MCF 10A (cell line): ENCODE data around the gene TUBGCP5. TPM values are rescaled to one million over a fixed set of nuclear protein-coding genes. Genes with fewer than 3 reads are reported as not detected.

ENCODE experiments used
- BruUV-seq: library from RNA; stranded (reverse); fragments of 400-500 nt; replicated peaks from 2 replicates; lab custom pipeline; 2021; lab: Mats Ljungman, UMichigan
- CTCF ChIA-PET: fragments of 300-600 bp; sonication (Branson Sonifier 250); formaldehyde crosslinking; extraction: SDS; loops from one replicate; lab custom pipeline; 2021; ENCODE audit warnings: antibody characterized with exemption, inconsistent platforms; lab: Yijun Ruan, JAX
- POLR2A ChIA-PET: fragments of 300-600, 350-650 bp; sonication (Branson Sonifier 250); formaldehyde crosslinking; extraction: SDS; loops from one replicate; lab custom pipeline; 2020; ENCODE audit warnings: antibody characterized with exemption, inconsistent platforms; lab: Yijun Ruan, JAX
- DNase-seq: peaks from one replicate; pipeline ENCODE4 v3.0.0-alpha.2; 2018; ENCODE audit not compliant: unreplicated experiment
- H3K27ac Mint-ChIP-seq: one replicate; pipeline ENCODE4 v1.8.0; 2022; ENCODE audit warnings: mild to moderate bottlenecking, low read depth, mixed read lengths; ENCODE audit not compliant: unreplicated experiment
- H3K27me3 Mint-ChIP-seq: one replicate; pipeline ENCODE4 v1.8.0; 2022; ENCODE audit warnings: mixed read lengths; ENCODE audit not compliant: insufficient read depth, unreplicated experiment
- H3K36me3 Mint-ChIP-seq: one replicate; pipeline ENCODE4 v1.8.0; 2022; ENCODE audit warnings: mild to moderate bottlenecking, moderate library complexity, mixed read lengths; ENCODE audit not compliant: insufficient read depth, unreplicated experiment
- H3K4me1 Mint-ChIP-seq: one replicate; pipeline ENCODE4 v1.8.0; 2022; ENCODE audit warnings: mixed read lengths; ENCODE audit not compliant: insufficient read depth, unreplicated experiment
- H3K4me3 Mint-ChIP-seq: one replicate; pipeline ENCODE4 v1.8.0; 2022; ENCODE audit warnings: mild to moderate bottlenecking, moderate library complexity, mixed read lengths; ENCODE audit not compliant: unreplicated experiment
- H3K9me3 Mint-ChIP-seq: one replicate; pipeline ENCODE4 v1.8.0; 2022; ENCODE audit warnings: mixed read lengths; ENCODE audit not compliant: unreplicated experiment
- intact Hi-C: fragments of 100-400 bp; cut with micrococcal nuclease; formaldehyde crosslinking; loops from 2 replicates; pipeline ENCODE4 v1.14.1; 2022
- total RNA-seq: library from RNA; stranded (reverse); gene quantifications from 2 replicates; pipeline ENCODE4 v1.2.3, GENCODE V29; 2022
- TF ChIP-seq, protein P1 (sequence below): fragments of 200-600 bp; IDR thresholded peaks from one replicate; pipeline ENCODE4 v1.8.0; 2022; ENCODE audit warnings: antibody characterized with exemption, mild to moderate bottlenecking; ENCODE audit not compliant: unreplicated experiment

Gene TUBGCP5
- total RNA-seq, 1 experiment from 2014 or later: 15.7 TPM

DNA sequence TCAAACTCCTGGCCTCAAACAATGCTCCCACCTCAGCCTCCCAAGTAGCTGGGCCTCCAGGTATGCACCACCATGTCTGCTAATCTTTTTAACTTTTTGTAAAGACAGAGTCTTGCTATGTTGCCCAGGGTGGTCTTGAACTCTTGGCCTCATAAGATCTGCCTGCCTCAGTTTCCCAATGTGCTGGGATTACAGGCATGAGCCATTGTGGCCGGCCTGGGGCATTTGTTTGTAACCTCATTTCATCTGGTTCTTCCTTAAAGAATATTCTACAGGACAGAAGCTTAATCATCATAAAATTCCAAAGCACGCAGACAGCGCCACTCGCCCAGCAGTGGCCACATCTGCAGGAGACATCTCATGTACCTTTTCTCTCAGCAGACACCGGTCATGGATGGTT lies 35.6 kb downstream of the TUBGCP5 start:
- intact Hi-C loops: no loop called here
- ChIA-PET POLR2A (no interaction called here), CTCF (interaction anchor here (0.9 kb wide), 1 partner anchor 8 kb away, joined by 5 read pairs; no protein-coding TSS in a partner anchor)
- Mint-ChIP-seq H3K9me3 (no peaks in the 10 kb centered on the region), H3K36me3 (peaks cover 78% of the 10 kb centered on the region), H3K27me3 (no peaks in the 10 kb centered on the region), H3K27ac (no peak overlapping the region), H3K4me1 (no peaks in the 10 kb centered on the region), H3K4me3 (no peak overlapping the region)
- no peak for DNase-seq
- TF ChIP-seq, protein P1, sequence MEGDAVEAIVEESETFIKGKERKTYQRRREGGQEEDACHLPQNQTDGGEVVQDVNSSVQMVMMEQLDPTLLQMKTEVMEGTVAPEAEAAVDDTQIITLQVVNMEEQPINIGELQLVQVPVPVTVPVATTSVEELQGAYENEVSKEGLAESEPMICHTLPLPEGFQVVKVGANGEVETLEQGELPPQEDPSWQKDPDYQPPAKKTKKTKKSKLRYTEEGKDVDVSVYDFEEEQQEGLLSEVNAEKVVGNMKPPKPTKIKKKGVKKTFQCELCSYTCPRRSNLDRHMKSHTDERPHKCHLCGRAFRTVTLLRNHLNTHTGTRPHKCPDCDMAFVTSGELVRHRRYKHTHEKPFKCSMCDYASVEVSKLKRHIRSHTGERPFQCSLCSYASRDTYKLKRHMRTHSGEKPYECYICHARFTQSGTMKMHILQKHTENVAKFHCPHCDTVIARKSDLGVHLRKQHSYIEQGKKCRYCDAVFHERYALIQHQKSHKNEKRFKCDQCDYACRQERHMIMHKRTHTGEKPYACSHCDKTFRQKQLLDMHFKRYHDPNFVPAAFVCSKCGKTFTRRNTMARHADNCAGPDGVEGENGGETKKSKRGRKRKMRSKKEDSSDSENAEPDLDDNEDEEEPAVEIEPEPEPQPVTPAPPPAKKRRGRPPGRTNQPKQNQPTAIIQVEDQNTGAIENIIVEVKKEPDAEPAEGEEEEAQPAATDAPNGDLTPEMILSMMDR: no peak
- BruUV-seq: no TSS peak

DNA sequence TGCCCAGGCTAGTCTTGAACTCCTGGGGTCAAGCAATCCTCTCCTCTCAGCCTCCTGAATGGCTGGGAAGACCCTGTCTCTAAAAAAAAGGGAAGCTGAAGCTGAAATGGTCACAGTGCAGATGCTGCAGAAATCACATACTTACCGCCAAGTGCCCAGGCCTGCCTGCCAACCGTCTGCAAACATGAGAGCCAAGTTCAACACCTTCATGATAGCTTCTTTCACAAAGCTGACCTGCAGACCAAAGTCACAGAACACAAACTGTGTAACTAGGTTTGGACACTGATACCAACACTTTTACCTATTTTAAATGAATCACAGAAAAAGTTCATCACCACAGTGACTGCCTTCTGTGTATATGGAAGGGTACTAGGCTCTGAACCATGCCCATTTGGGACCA lies 36.4 kb downstream of the TUBGCP5 start:
- CTCF ChIA-PET: interaction anchor here (0.9 kb wide), 1 partner anchor 9 kb away, joined by 5 read pairs; no protein-coding TSS in a partner anchor
- Mint-ChIP-seq H3K9me3 (no peaks in the 10 kb centered on the region), H3K4me1 (no peaks in the 10 kb centered on the region), H3K36me3 (peaks cover 70% of the 10 kb centered on the region), H3K4me3 (no peak overlapping the region), H3K27me3 (no peaks in the 10 kb centered on the region), H3K27ac (no peak overlapping the region)
- POLR2A ChIA-PET: no interaction called here
- BruUV-seq: no TSS peak
- TF ChIP-seq, protein P1: no peak
- DNase-seq: no peak
- intact Hi-C loops: no loop called here

DNA sequence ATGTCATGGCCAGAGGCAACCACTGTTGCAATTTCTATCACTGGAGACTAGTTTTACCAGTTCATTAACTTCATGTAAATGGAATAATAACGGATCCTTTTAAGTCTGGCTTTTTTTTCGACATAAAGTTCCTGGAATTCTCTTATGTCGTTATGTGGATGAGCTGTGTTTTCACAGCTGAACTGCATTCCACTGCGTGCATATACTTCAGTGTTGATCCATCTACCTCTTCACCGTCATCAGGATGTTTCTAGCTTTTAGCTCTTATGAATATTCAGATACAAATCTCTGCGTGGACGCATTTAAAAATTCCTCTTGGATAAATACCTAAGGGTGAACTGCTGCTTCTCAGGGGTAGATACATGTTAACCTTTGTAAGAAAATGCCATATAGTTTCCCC lies 43.6 kb downstream of the TUBGCP5 start:
- TF ChIP-seq, protein P1: no peak
- Mint-ChIP-seq H3K27me3 (no peaks in the 10 kb centered on the region), H3K9me3 (no peaks in the 10 kb centered on the region), H3K36me3 (peaks cover 50% of the 10 kb centered on the region), H3K4me3 (no peak overlapping the region), H3K4me1 (peaks cover 6% of the 10 kb centered on the region), H3K27ac (no peak overlapping the region)
- intact Hi-C loops: no loop called here
- ChIA-PET POLR2A (no interaction called here), CTCF (interaction anchor here (0.5 kb wide), 1 partner anchor 43 kb away, joined by 3 read pairs; no protein-coding TSS in a partner anchor)
- BruUV-seq: no TSS peak
- no peak for DNase-seq

DNA sequence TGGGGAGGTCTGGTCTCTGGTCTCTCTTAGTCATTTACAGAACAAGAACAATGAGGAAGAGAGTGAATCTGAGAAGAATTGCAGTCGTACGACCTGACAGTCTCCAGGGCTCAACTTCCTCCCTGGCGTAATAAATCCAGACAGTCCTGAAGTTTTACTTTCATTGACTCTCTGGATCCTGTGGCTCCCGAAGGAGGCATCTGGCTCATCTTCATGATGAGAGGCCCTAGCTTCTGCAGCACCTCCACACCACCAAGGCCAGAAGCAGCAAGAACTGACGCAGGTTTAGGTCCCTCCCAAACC lies 47.4 kb downstream of the TUBGCP5 start:
- Mint-ChIP-seq H3K27me3 (no peaks in the 10 kb centered on the region), H3K4me1 (peaks cover 6% of the 10 kb centered on the region), H3K36me3 (peaks cover 29% of the 10 kb centered on the region), H3K9me3 (no peaks in the 10 kb centered on the region), H3K4me3 (no peak overlapping the region), H3K27ac (no peak overlapping the region)
- intact Hi-C loops: no loop called here
- no TSS peak for BruUV-seq
- CTCF ChIA-PET: no interaction called here
- POLR2A ChIA-PET: no interaction called here
- TF ChIP-seq, protein P1: no peak
- no peak for DNase-seq
